Progenitor cell of endocrine pancreas (in vitro differentiated cells): ENCODE results near the gene LRP5. TPM values are rescaled to one million over a fixed set of nuclear protein-coding genes. Genes with fewer than 3 reads are reported as not detected.

Experiments used
- DNase-seq: peaks from one replicate; pipeline ENCODE4 v3.0.0; 2021; ENCODE audit warnings: low spot score; ENCODE audit not compliant: unreplicated experiment
- H3K27ac Mint-ChIP-seq: 2 replicates; pipeline ENCODE4 v1.8.0; 2021; ENCODE audit warnings: mild to moderate bottlenecking, moderate library complexity, mixed read lengths
- H3K27me3 Mint-ChIP-seq: 2 replicates; pipeline ENCODE4 v1.8.0; 2021; ENCODE audit warnings: mixed read lengths
- H3K36me3 Mint-ChIP-seq: 2 replicates; pipeline ENCODE4 v1.8.0; 2022; ENCODE audit warnings: mixed read lengths; ENCODE audit not compliant: insufficient read depth
- H3K4me1 Mint-ChIP-seq: 2 replicates; pipeline ENCODE4 v1.8.0; 2021; ENCODE audit warnings: low read depth, mixed read lengths
- H3K4me3 Mint-ChIP-seq: 2 replicates; pipeline ENCODE4 v1.8.0; 2021; ENCODE audit warnings: low read depth, mild to moderate bottlenecking, moderate library complexity, mixed read lengths
- H3K9me3 Mint-ChIP-seq: 2 replicates; pipeline ENCODE4 v1.8.0; 2021; ENCODE audit warnings: low read depth, mixed read lengths
- CTCF ChIP-seq: fragments of 200-600 bp; sonication (generic); IDR thresholded peaks from one replicate; pipeline ENCODE4 v1.5.0; 2021; ENCODE audit warnings: antibody characterized with exemption, mild to moderate bottlenecking; ENCODE audit not compliant: unreplicated experiment
- total RNA-seq: library from RNA; stranded (reverse); gene quantifications from 2 replicates; pipeline ENCODE4 v1.2.1, GENCODE V29; 2021

LRP5 gene
- total RNA-seq, 1 donor from 2014 or later, result 115 TPM

GRCh38 chr11:68390315-68390714, 77.9 kb downstream of the LRP5 start:
- Mint-ChIP-seq H3K36me3 (peaks cover 17% of the 10 kb centered on the region), H3K4me1 (no peaks in the 10 kb centered on the region), H3K27ac (no peak overlapping the region), H3K4me3 (no peak overlapping the region), H3K27me3 (no peaks in the 10 kb centered on the region), H3K9me3 (no peaks in the 10 kb centered on the region)
- DNase-seq, result no peak
- no peak for TF ChIP-seq CTCF

DNA sequence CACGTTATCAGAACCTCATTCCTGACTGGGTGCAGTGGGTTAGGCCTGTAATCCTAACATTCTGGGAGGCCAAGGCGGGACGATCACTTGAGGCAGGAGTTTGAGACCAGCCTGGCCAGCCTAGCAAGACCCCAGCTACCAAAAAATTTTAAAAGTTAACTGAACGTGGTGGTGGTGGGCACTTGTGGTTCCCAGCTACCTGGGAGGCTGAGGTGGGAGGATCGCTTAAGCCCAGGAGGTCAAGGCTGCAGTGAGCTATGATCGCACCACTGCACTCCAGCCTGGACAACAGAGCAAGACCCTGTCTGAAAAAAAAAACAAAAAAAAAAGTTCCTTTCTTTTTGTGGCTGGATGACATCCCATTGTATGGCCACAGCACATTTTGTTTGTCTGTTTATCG, 80.4 kb downstream of the LRP5 start:
- H3K27me3 Mint-ChIP-seq, result no peaks in the 10 kb centered on the region
- no peaks in the 10 kb centered on the region for H3K9me3 Mint-ChIP-seq
- no peaks in the 10 kb centered on the region for H3K4me1 Mint-ChIP-seq
- TF ChIP-seq CTCF, result no peak
- no peak overlapping the region for H3K4me3 Mint-ChIP-seq
- H3K36me3 Mint-ChIP-seq, result peaks cover 15% of the 10 kb centered on the region
- H3K27ac Mint-ChIP-seq, result no peak overlapping the region
- DNase-seq, result no peak

- no peaks in the 10 kb centered on the region for H3K9me3 Mint-ChIP-seq
- no peak overlapping the region for H3K27ac Mint-ChIP-seq
- no peaks in the 10 kb centered on the region for H3K4me1 Mint-ChIP-seq
- TF ChIP-seq CTCF, result no peak
- no peak overlapping the region for H3K4me3 Mint-ChIP-seq
- H3K27me3 Mint-ChIP-seq, result no peaks in the 10 kb centered on the region
- no peak for DNase-seq
- peaks cover 11% of the 10 kb centered on the region for H3K36me3 Mint-ChIP-seq
Measured at GRCh38 chr11:68396516-68396915, 84.1 kb downstream of the LRP5 start.

- Mint-ChIP-seq H3K4me3 (no peak overlapping the region), H3K4me1 (no peaks in the 10 kb centered on the region), H3K36me3 (peaks cover 15% of the 10 kb centered on the region), H3K27me3 (no peaks in the 10 kb centered on the region), H3K27ac (no peak overlapping the region), H3K9me3 (no peaks in the 10 kb centered on the region)
- no peak for TF ChIP-seq CTCF
- no peak for DNase-seq
Measured at GRCh38 chr11:68397256-68397655, 84.9 kb downstream of the LRP5 start.

- H3K36me3 Mint-ChIP-seq, result peaks cover 12% of the 10 kb centered on the region
- no peak for TF ChIP-seq CTCF
Measured at GRCh38 chr11:68398995-68399851, 86.8 kb downstream of the LRP5 start.

More at GRCh38 chr11:68398995-68399851, 86.8 kb downstream of the LRP5 start:
- no peaks in the 10 kb centered on the region for H3K4me1 Mint-ChIP-seq
- H3K27ac Mint-ChIP-seq, result no peak overlapping the region
- H3K27me3 Mint-ChIP-seq, result no peaks in the 10 kb centered on the region
- H3K9me3 Mint-ChIP-seq, result no peaks in the 10 kb centered on the region
- H3K4me3 Mint-ChIP-seq, result no peak overlapping the region
- DNase-seq, result no peak
